ENCODE data around the gene SMIM32. TPM values are rescaled to one million over a fixed set of nuclear protein-coding genes. Genes with fewer than 3 reads are reported as not detected.

SMIM32 gene
- total and polyA plus RNA-seq, 2 experiments from 2014 or later: 1.9 to 3.9 TPM

DNA sequence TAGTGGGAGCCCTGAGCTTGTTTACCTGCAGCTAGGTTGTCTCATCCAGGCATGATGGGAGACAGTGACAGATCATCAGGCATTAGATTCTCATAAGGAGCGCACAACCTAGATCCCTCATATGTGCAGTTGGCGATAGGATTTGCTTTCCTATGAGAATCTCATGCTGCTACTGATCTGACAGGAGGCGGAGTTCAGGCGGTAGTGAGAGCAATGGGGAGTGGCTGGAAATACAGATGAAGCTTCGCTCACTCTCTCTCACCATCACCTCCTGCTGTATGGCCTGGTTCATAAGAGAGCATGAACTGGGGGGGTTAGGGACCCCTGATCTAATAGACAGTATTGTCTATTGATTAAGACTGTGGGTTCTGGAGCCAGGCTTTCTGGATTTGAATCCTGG is 35.4 kb downstream of the SMIM32 start:
- no peak for TF ChIP-seq EZH2 (IDR thresholded peaks at IDR 0.05; ENCODE audit: borderline replicate concordance)
- TF ChIP-seq, protein P1, sequence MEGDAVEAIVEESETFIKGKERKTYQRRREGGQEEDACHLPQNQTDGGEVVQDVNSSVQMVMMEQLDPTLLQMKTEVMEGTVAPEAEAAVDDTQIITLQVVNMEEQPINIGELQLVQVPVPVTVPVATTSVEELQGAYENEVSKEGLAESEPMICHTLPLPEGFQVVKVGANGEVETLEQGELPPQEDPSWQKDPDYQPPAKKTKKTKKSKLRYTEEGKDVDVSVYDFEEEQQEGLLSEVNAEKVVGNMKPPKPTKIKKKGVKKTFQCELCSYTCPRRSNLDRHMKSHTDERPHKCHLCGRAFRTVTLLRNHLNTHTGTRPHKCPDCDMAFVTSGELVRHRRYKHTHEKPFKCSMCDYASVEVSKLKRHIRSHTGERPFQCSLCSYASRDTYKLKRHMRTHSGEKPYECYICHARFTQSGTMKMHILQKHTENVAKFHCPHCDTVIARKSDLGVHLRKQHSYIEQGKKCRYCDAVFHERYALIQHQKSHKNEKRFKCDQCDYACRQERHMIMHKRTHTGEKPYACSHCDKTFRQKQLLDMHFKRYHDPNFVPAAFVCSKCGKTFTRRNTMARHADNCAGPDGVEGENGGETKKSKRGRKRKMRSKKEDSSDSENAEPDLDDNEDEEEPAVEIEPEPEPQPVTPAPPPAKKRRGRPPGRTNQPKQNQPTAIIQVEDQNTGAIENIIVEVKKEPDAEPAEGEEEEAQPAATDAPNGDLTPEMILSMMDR (IDR thresholded peaks at IDR 0.05; ENCODE audit: poor library complexity): no peak
- TF ChIP-seq EZH2phosphoT487 (IDR thresholded peaks at IDR 0.05; ENCODE audit: low read depth, severe bottlenecking, unreplicated experiment): no peak
- Histone ChIP-seq H3K9me3 (ENCODE audit: low read depth) (no peaks in the 10 kb centered on the region), H2AFZ (no peak overlapping the region), H3K4me3 (no peak overlapping the region), H3K27ac (no peak overlapping the region), H4K20me1 (ENCODE audit: insufficient read depth, poor library complexity, severe bottlenecking) (peaks cover 51% of the 10 kb centered on the region), H3K4me2 (no peak overlapping the region), H3K9me2 (replicated peaks; ENCODE audit: insufficient read depth) (no peaks in the 10 kb centered on the region), H3K4me1 (ENCODE audit: insufficient read depth) (no peaks in the 10 kb centered on the region), H3K79me2 (peaks cover 89% of the 10 kb centered on the region), H3K27me3 (no peaks in the 10 kb centered on the region), H3K36me3 (replicated peaks; ENCODE audit: insufficient read depth, low read depth) (no peaks in the 10 kb centered on the region)
- DNase-seq (ENCODE audit: low spot score): no peak
- 98% methylated on average over 5 of the region's 5 CpGs for WGBS (ENCODE audit: low lambda C conversion rate, missing lambda C conversion rate)

DNA sequence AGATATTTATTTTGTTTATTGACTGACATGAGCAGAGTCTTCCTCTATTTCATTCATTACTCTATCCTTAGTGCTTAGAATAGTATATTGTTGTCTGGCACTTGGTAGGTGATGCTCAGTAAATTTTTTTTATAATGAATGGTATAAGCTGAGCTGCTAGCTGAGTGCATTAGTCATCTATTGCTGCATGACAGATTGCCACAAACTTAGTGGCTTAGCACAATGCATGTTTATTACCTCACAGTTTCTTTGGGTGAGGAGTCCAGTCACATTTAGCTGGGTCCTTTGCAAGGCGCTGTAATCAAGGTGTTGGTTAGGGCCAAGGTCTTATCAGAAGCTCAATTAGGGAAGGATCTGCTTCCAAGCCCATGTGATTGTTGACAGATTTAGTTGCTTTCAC is 37.2 kb downstream of the SMIM32 start:
- H3K9me2 ChIP-seq (replicated peaks; ENCODE audit: insufficient read depth): no peaks in the 10 kb centered on the region
- peaks cover 56% of the 10 kb centered on the region for H4K20me1 ChIP-seq (ENCODE audit: insufficient read depth, poor library complexity, severe bottlenecking)
- H3K79me2 ChIP-seq: peaks cover 99% of the 10 kb centered on the region
- WGBS (ENCODE audit: low lambda C conversion rate, missing lambda C conversion rate): 88% methylated on average over 1 of the region's 1 CpG
- H3K9me3 ChIP-seq (ENCODE audit: low read depth): no peaks in the 10 kb centered on the region
- no peaks in the 10 kb centered on the region for H3K36me3 ChIP-seq (replicated peaks; ENCODE audit: insufficient read depth, low read depth)
- no peak for DNase-seq (ENCODE audit: low spot score)
- H3K4me1 ChIP-seq (ENCODE audit: insufficient read depth): no peaks in the 10 kb centered on the region
- H2AFZ ChIP-seq: no peak overlapping the region
- no peak overlapping the region for H3K4me2 ChIP-seq
- no peak overlapping the region for H3K27ac ChIP-seq
- H3K27me3 ChIP-seq: no peaks in the 10 kb centered on the region
- TF ChIP-seq EZH2 (IDR thresholded peaks at IDR 0.05; ENCODE audit: borderline replicate concordance) (no peak), EZH2phosphoT487 (IDR thresholded peaks at IDR 0.05; ENCODE audit: low read depth, severe bottlenecking, unreplicated experiment) (no peak)
- TF ChIP-seq, protein P1 (IDR thresholded peaks at IDR 0.05; ENCODE audit: poor library complexity): no peak
- H3K4me3 ChIP-seq: no peak overlapping the region

DNA sequence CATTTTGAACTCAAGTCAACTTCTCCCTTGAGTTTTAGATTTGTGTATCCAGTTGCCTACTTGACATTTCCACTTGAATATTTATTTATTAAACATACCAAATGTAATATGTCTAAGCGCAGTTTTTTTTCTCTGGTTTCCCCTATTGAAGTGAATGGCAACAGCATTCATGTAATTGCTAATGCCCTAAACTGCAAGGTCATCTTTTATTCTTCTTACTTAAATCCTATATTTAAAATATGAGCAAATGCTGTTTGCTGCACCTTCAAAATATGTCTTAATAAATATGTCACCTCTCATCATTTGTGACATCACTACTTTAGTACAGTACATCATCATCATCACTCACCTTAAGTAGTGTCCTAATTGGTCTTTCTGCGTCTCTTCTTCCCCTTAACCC is 37.9 kb downstream of the SMIM32 start:
- no peak for DNase-seq (ENCODE audit: low spot score)
- no peaks in the 10 kb centered on the region for H3K27me3 ChIP-seq
- H3K9me3 ChIP-seq (ENCODE audit: low read depth): no peaks in the 10 kb centered on the region
- peaks cover 57% of the 10 kb centered on the region for H4K20me1 ChIP-seq (ENCODE audit: insufficient read depth, poor library complexity, severe bottlenecking)
- H3K36me3 ChIP-seq (replicated peaks; ENCODE audit: insufficient read depth, low read depth): no peaks in the 10 kb centered on the region
- no peak overlapping the region for H3K4me2 ChIP-seq
- H3K27ac ChIP-seq: no peak overlapping the region
- no peak for TF ChIP-seq EZH2phosphoT487 (IDR thresholded peaks at IDR 0.05; ENCODE audit: low read depth, severe bottlenecking, unreplicated experiment)
- no peak for TF ChIP-seq EZH2 (IDR thresholded peaks at IDR 0.05; ENCODE audit: borderline replicate concordance)
- TF ChIP-seq, protein P1 (IDR thresholded peaks at IDR 0.05; ENCODE audit: poor library complexity): no peak
- H3K9me2 ChIP-seq (replicated peaks; ENCODE audit: insufficient read depth): no peaks in the 10 kb centered on the region
- 95% methylated on average over 2 of the region's 2 CpGs for WGBS (ENCODE audit: low lambda C conversion rate, missing lambda C conversion rate)
- H3K79me2 ChIP-seq: peaks cover 100% of the 10 kb centered on the region
- peaks cover 7% of the 10 kb centered on the region for H3K4me1 ChIP-seq (ENCODE audit: insufficient read depth)
- H2AFZ ChIP-seq: no peak overlapping the region
- H3K4me3 ChIP-seq: no peak overlapping the region
